Skeletal muscle satellite cell (primary cell): ENCODE results near the gene CRHR1.

Experiments used
- H3K27me3 ChIP-seq: 2 replicates; pipeline ENCODE4 v1.7.0; 2013; ENCODE audit warnings: low read length; ENCODE audit not compliant: control insufficient read depth, insufficient read depth
- H3K36me3 ChIP-seq: 2 replicates; pipeline ENCODE4 v1.7.0; 2013; ENCODE audit warnings: mild to moderate bottlenecking, control low read depth, low read length; ENCODE audit not compliant: insufficient read depth
- H3K4me1 ChIP-seq: 2 replicates; pipeline ENCODE4 v1.7.0; 2013; ENCODE audit warnings: low read length; ENCODE audit not compliant: control insufficient read depth, insufficient read depth
- H3K4me2 ChIP-seq: 2 replicates; pipeline ENCODE4 v1.7.0; 2013; ENCODE audit warnings: mild to moderate bottlenecking, low read length
- H3K4me3 ChIP-seq: 2 replicates; pipeline ENCODE4 v1.7.0; 2013; ENCODE audit warnings: low read length
- H3K9ac ChIP-seq: 2 replicates; pipeline ENCODE4 v1.7.0; 2013; ENCODE audit warnings: mild to moderate bottlenecking, low read depth, low read length, moderate library complexity
- H3K9me3 ChIP-seq: replicated peaks from 2 replicates; pipeline ENCODE4 v1.7.0; 2013; ENCODE audit warnings: mild to moderate bottlenecking, control low read depth, low read length

The CRHR1 gene

DNA sequence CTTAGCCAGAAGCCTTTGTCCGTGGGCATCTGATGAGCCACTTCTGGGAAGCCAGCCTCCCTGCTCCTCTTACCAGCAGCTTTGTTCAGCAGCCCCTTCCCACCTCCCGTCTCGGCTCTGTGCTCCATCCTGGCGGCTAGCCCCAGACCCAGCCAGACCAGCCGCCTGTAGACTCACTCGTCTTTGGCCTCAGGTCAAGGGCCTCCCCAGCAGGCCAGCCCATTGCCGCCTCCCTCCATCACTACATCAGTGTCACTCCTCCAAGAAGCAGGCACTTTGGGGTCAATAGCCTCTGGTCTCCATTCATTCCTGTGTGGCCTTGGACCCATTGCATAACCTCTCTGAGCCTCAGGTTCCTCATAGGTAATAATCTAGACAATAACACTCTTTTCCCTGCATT lies 20.9 kb upstream of the CRHR1 start:
- Histone ChIP-seq H3K4me2 (no peak overlapping the region), H3K36me3 (no peaks in the 10 kb centered on the region), H3K27me3 (peaks cover 38% of the 10 kb centered on the region), H3K4me3 (no peak overlapping the region), H3K9ac (no peak overlapping the region), H3K4me1 (no peaks in the 10 kb centered on the region), H3K9me3 (no peaks in the 10 kb centered on the region)

DNA sequence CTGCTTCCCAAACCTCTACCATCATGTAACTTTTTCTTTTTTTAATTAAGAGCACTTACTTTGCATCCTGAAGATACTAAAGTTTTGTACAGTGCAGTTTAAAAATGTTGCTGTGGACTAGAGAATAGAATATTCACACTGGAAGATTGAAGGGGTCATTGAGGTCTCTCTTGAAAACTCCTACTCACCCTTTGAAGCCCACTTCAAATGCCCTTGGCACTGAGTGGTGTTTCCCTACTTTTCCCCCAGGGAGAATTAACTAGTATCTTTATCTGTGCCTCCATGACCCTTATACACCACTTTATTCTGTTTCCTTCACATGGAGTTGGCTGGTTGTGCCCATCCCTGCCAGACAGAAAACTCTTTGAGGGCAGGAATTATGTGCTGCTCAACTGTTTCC lies 19.6 kb upstream of the CRHR1 start:
- peaks cover 47% of the 10 kb centered on the region for H3K27me3 ChIP-seq

DNA sequence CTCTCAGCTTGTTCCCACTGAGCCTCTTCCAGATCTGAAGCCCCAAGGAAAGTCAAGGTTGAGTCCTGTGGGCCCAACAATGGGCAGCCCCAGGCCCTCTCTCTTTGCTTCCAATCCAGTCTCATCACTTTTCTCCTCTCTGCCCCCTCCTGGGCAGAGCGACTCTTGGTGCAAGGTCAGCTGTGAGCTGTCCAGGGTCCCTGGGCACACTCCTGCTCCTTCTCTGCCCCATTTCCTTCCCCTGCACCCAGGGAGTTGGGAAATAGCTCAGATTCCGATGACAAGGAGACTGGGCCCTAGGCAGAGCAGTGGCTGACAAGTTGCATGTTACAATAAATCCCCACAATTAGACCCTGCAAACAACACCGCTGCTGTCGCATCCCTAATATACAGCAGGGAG lies 16.1 kb upstream of the CRHR1 start:
- Histone ChIP-seq H3K36me3 (no peaks in the 10 kb centered on the region), H3K27me3 (peaks cover 55% of the 10 kb centered on the region), H3K9ac (no peak overlapping the region), H3K9me3 (no peaks in the 10 kb centered on the region), H3K4me3 (no peak overlapping the region), H3K4me1 (no peaks in the 10 kb centered on the region), H3K4me2 (no peak overlapping the region)

More for the DNA sequence above, 19.6 kb upstream of the CRHR1 start:
- no peaks in the 10 kb centered on the region for H3K9me3 ChIP-seq
- H3K4me3 ChIP-seq, result no peak overlapping the region
- H3K36me3 ChIP-seq, result no peaks in the 10 kb centered on the region
- H3K9ac ChIP-seq, result no peak overlapping the region
- H3K4me1 ChIP-seq, result no peaks in the 10 kb centered on the region
- H3K4me2 ChIP-seq, result no peak overlapping the region

DNA sequence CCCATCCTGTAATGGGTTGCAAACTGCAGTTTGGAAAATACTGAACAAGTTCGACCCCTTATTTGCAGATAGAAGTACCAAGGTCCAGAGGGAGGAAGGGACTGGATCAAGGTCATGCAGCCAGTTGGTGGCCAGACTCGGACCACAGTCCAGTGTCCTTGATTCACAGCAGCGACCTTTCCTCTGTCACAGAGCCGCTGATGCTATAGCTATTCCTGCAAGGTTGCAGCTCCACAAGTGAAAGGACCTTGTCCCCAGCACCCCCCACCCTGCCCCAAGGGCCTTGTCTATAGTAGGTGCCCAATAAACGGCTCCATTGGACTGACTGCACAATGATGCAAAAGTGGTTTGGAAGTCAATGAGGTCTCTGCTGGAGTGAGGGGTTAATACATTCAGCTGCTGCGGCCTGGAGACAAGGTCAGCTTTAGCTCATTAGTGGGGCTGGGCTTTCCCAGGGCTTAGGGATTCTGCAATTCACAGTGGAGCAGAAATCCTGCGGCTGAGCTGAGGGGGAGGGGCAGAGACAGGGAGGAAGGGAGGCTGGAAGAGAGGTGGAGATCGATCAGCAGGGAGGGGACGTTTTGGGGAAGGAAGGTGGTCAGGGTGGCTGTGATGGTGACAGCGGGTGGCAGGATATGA lies 13.4 kb upstream of the CRHR1 start:
- no peak overlapping the region for H3K4me3 ChIP-seq
- H3K27me3 ChIP-seq, result peaks cover 56% of the 10 kb centered on the region
- H3K9me3 ChIP-seq, result no peaks in the 10 kb centered on the region
- H3K4me2 ChIP-seq, result no peak overlapping the region
- H3K4me1 ChIP-seq, result no peaks in the 10 kb centered on the region
- no peaks in the 10 kb centered on the region for H3K36me3 ChIP-seq
- no peak overlapping the region for H3K9ac ChIP-seq

DNA sequence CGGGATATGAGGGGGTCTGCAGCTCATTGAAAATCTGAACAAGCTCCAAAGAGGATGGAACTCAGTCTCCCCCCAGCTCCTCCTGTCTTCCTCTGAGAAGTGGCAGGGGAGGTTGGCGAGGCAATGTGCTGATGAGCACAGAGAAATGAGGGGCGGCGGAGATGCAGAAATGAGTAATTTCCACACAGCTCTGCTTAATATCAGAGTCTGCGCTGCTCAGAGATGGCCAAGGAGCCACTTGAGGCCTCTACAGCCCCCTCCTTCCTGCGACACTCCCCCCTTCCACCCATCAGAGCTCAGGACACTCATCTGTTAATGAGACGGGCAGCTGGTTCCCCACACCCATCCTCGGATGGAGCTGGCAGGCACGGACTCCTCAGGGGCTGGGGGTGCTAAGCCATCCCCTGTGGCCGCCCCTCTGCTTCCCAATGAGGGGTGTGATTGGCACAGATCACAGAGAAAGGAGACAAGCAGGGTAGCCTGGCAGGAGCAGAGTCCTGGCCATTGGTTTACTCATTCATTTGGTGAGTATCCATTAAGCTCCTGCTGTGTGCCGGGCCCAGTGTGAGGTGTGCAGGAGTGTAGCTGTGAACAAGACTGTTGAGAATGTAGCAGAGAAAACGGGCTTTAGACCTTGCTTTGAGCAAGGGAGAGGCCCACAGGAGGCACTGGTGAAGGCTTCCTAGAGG lies 12.7 kb upstream of the CRHR1 start:
- Histone ChIP-seq H3K27me3 (peaks cover 57% of the 10 kb centered on the region), H3K4me2 (no peak overlapping the region), H3K9me3 (no peaks in the 10 kb centered on the region), H3K9ac (no peak overlapping the region), H3K4me1 (no peaks in the 10 kb centered on the region), H3K4me3 (no peak overlapping the region), H3K36me3 (no peaks in the 10 kb centered on the region)

DNA sequence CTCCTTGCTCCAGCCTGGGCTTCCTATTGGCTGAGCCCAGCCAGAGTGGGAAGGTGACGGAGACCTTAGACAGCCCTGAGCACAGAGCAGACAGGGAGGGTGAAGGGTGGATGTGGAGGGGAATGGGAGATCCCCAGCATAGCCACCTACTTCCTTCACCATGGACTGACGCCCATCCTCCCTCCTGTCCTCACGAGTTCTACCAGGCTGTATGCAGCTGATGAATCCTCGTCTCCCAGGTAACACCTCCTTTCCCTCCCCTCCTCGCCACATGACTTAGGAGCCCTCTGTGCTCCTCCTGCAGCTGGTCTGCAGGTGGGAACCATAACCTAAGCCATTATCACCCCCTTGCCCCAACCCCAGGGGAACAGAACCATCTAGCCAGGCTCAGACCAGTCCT lies 9.0 kb upstream of the CRHR1 start:
- Histone ChIP-seq H3K27me3 (peaks cover 61% of the 10 kb centered on the region), H3K9me3 (no peaks in the 10 kb centered on the region)

DNA sequence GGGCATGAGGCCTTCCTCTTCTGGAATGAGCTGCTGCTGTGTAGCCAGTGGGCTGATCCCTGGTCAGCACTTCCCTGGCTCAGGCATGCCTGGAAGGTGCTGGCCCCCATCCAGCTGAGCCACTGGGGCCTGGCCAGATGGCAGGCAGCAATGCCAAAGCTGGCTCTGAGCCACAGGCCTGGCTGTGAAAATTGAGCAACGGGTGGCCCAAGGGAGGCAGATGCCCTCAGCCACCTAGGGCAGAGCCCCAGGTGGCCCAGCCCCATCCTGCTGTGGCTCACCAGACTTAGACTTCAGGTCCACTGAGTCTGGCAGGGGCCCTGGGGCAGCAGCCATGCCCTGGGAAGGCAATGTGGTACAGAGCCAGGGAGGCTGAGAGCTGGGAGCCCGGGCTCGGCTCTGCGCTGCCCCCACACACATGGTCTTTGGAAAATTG lies 8.5 kb upstream of the CRHR1 start:
- H3K4me3 ChIP-seq, result no peak overlapping the region
- peaks cover 61% of the 10 kb centered on the region for H3K27me3 ChIP-seq
- H3K9ac ChIP-seq, result no peak overlapping the region

More for the DNA sequence above, 9.0 kb upstream of the CRHR1 start:
- no peak overlapping the region for H3K4me3 ChIP-seq
- no peak overlapping the region for H3K4me2 ChIP-seq
- H3K36me3 ChIP-seq, result no peaks in the 10 kb centered on the region
- no peak overlapping the region for H3K9ac ChIP-seq
- H3K4me1 ChIP-seq, result no peaks in the 10 kb centered on the region

DNA sequence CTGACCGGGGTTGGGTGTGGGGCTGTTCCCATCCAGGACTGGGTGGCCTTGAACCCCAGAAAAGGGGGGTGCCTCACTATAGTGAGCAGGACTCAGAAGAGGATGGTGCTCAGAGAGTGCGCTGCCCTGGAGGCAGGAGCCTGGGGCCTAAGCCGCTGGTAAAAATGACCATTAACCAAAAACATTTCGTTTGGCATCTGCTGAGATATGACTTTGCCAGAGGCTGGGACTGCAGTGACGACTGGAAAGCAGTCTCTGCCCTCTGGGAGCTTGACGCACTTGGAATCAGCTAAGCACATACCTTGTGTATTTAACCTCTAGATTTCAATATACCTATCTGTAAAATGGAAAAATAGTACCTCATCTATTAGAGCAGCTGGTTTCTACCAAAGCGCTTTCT lies 7.2 kb upstream of the CRHR1 start:
- Histone ChIP-seq H3K4me2 (no peak overlapping the region), H3K9me3 (no peaks in the 10 kb centered on the region), H3K36me3 (no peaks in the 10 kb centered on the region), H3K4me3 (no peak overlapping the region), H3K4me1 (no peaks in the 10 kb centered on the region), H3K9ac (no peak overlapping the region), H3K27me3 (peaks cover 60% of the 10 kb centered on the region)

More for the DNA sequence above, 8.5 kb upstream of the CRHR1 start:
- H3K4me2 ChIP-seq, result no peak overlapping the region
- H3K9me3 ChIP-seq, result no peaks in the 10 kb centered on the region
- H3K36me3 ChIP-seq, result no peaks in the 10 kb centered on the region
- H3K4me1 ChIP-seq, result no peaks in the 10 kb centered on the region

DNA sequence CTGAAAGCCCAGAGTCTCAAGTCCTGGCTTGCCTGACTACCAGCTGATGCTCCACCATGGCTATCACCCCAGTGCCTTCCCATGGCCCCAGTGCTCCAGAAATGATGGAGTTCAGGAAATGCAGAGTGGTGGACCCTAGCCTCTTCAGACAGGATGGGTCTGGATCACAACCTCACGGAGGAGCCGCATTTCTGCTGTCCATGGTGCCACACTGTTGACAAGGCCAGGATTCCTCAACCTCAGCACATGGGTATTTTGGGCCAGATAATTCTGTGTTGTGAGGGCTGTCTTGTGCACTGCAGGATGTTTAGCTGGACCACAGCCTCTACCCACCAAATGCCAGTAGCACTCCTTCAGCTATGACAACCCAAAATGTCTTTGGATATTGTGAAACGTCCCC lies 6.7 kb upstream of the CRHR1 start:
- H3K4me2 ChIP-seq, result no peak overlapping the region
- H3K27me3 ChIP-seq, result peaks cover 62% of the 10 kb centered on the region
- no peak overlapping the region for H3K9ac ChIP-seq
- no peaks in the 10 kb centered on the region for H3K36me3 ChIP-seq
- no peak overlapping the region for H3K4me3 ChIP-seq
- no peaks in the 10 kb centered on the region for H3K9me3 ChIP-seq
- no peaks in the 10 kb centered on the region for H3K4me1 ChIP-seq

DNA sequence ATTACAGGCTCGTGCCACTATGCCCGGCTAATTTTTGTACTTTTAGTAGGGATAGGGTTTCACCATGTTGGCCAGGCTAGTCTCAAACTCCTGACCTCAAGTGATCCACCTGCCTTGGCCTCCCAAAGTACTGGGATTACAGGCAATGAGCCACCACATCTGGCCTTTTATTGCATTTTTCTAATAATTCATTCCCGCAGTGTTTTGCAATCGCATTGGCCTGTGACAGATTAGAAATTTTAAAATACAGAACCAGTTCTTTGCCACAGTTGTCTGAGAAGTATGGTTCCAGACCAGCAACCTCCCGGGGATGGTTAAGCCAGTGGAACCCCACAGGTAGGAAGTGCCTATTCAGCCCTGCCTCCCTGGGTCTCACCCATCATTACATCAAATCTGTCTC lies 3.2 kb upstream of the CRHR1 start:
- Histone ChIP-seq H3K36me3 (no peaks in the 10 kb centered on the region), H3K9me3 (no peaks in the 10 kb centered on the region), H3K27me3 (peaks cover 70% of the 10 kb centered on the region), H3K9ac (no peak overlapping the region), H3K4me2 (no peak overlapping the region), H3K4me3 (no peak overlapping the region), H3K4me1 (peaks cover 6% of the 10 kb centered on the region)

DNA sequence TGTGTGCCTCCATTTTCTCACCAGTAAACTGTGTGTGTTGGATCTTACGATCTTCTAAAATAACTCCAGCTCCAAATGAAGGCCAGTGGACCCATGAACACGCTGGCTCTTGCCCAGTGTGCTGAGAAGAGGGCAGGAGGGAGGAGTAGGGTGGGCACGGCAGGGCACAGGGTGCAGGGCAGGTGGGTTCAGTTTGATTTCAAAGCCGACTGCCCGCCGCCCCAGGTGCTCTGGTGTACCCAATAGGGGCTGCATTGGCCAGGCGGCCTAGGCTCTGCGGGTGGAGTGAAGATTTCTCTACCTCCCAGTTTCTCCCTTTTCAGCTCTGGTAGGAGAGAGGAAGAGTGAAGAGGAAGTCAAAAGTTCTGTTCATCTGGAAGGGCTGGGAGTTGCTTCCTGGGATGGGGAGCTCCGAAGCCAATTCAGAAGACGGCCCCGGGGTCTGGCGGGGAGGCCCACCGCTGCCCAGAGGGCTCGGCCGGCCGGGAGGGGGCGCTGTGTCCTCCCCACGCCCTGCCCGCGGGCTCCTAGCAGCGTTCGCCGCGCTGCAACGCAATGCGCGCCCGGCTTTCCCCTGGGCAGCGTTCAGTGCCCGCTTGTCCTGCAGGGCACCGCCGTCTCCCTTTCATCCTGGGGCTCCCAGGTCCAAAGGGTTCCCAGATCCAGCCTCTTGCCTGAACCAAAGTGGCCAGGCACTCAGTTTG lies 1.1 kb upstream of the CRHR1 start:
- Histone ChIP-seq H3K9ac (no peak overlapping the region), H3K4me3 (no peak overlapping the region), H3K27me3 (peaks cover 81% of the 10 kb centered on the region), H3K36me3 (no peaks in the 10 kb centered on the region), H3K9me3 (no peaks in the 10 kb centered on the region), H3K4me2 (peak overlapping the region; percentile 59), H3K4me1 (peaks cover 6% of the 10 kb centered on the region)
